Neutrophil (primary cell): ENCODE measurements around the gene CFAP61.
"Not testable (repeated sequence)": the region's sequence is repeated elsewhere in the genome, so short reads cannot be mapped to it uniquely, and the experiment has no call there.

Experiments
- H3K27ac ChIP-seq: fragments of 200-600 bp; sonication (generic); 2 replicates; pipeline ENCODE4 v1.5.1; 2016; ENCODE audit warnings: mild to moderate bottlenecking, moderate library complexity
- H3K27me3 ChIP-seq: fragments of 200-600 bp; sonication (generic); 2 replicates; pipeline ENCODE4 v1.6.0; 2016; ENCODE audit warnings: mild to moderate bottlenecking
- H3K36me3 ChIP-seq: fragments of 200-600 bp; sonication (generic); 2 replicates; pipeline ENCODE4 v1.5.1; 2017
- H3K4me1 ChIP-seq, 2 experiments: fragments of 200-600 bp in 1 of 2; sonication (generic) in 1 of 2; 1 replicate in 1 of 2; 2 replicates in 1 of 2; pipeline versions ENCODE4 v1.5.1 to v1.6.1; 2013 to 2016; ENCODE audit warnings: low read depth in 1 of 2, low read length in 1 of 2, mild to moderate bottlenecking in 1 of 2, moderate library complexity in 1 of 2; ENCODE audit not compliant: control insufficient read depth in 1 of 2, insufficient read depth in 1 of 2
- H3K4me3 ChIP-seq, 2 experiments: fragments of 200-600 bp in 1 of 2; sonication (generic) in 1 of 2; 1 replicate in 1 of 2; 2 replicates in 1 of 2; pipeline ENCODE4 v1.5.1; 2013 to 2016; ENCODE audit warnings: low read depth in 1 of 2, low read length in 1 of 2, mild to moderate bottlenecking in 1 of 2, moderate library complexity in 1 of 2
- H3K9me3 ChIP-seq: fragments of 200-600 bp; sonication (generic); 2 replicates; pipeline ENCODE4 v1.5.1; 2016
- CTCF ChIP-seq: fragments of 200-600 bp; sonication (generic); IDR thresholded peaks from 2 replicates; pipeline ENCODE4 v1.5.1; 2016; ENCODE audit warnings: antibody characterized with exemption

Gene CFAP61

GRCh38 chr20:20103486-20103885 is 51.2 kb downstream of the CFAP61 start:
- no peak overlapping the region for H3K27ac ChIP-seq
- H3K9me3 ChIP-seq = no peaks in the 10 kb centered on the region
- no peak overlapping the region for H3K4me3 ChIP-seq
- peaks cover 35% of the 10 kb centered on the region for H3K27me3 ChIP-seq
- no peaks in the 10 kb centered on the region for H3K4me1 ChIP-seq
- no peaks in the 10 kb centered on the region for H3K36me3 ChIP-seq
- TF ChIP-seq CTCF = no peak

- not testable (repeated sequence) for H3K4me3 ChIP-seq
These were observed 70.9 kb downstream of the CFAP61 start for GRCh38 chr20:20123187-20123586.

GRCh38 chr20:20130399-20130798 is 78.1 kb downstream of the CFAP61 start:
- Histone ChIP-seq H3K4me3 (no peak overlapping the region), H3K27ac (no peak overlapping the region), H3K9me3 (no peaks in the 10 kb centered on the region), H3K36me3 (no peaks in the 10 kb centered on the region), H3K4me1 (no peaks in the 10 kb centered on the region), H3K27me3 (peaks cover 3% of the 10 kb centered on the region)
- TF ChIP-seq CTCF = no peak

More at GRCh38 chr20:20123187-20123586, 70.9 kb downstream of the CFAP61 start:
- not testable (repeated sequence) for H3K4me1 ChIP-seq, H3K36me3 ChIP-seq, H3K27ac ChIP-seq, H3K9me3 ChIP-seq, H3K27me3 ChIP-seq

- no peak for TF ChIP-seq CTCF
- Histone ChIP-seq H3K9me3 (no peaks in the 10 kb centered on the region), H3K36me3 (no peaks in the 10 kb centered on the region), H3K27me3 (no peaks in the 10 kb centered on the region), H3K4me1 (no peaks in the 10 kb centered on the region), H3K27ac (no peak overlapping the region), H3K4me3 (no peak overlapping the region)
These were observed 82.7 kb downstream of the CFAP61 start for GRCh38 chr20:20134941-20135575.

- no peaks in the 10 kb centered on the region for H3K36me3 ChIP-seq
- no peaks in the 10 kb centered on the region for H3K27me3 ChIP-seq
- no peaks in the 10 kb centered on the region for H3K9me3 ChIP-seq
- TF ChIP-seq CTCF = no peak
- no peaks in the 10 kb centered on the region for H3K4me1 ChIP-seq
- no peak overlapping the region for H3K27ac ChIP-seq
- H3K4me3 ChIP-seq = no peak overlapping the region
These were observed 84.0 kb downstream of the CFAP61 start for GRCh38 chr20:20136313-20136712.

- Histone ChIP-seq H3K36me3 (no peaks in the 10 kb centered on the region), H3K27ac (no peak overlapping the region), H3K9me3 (no peaks in the 10 kb centered on the region), H3K4me1 (no peaks in the 10 kb centered on the region), H3K4me3 (no peak overlapping the region), H3K27me3 (no peaks in the 10 kb centered on the region)
- TF ChIP-seq CTCF = no peak
These were observed 85.5 kb downstream of the CFAP61 start for GRCh38 chr20:20137851-20138250.
